ENCODE measurements around the gene HDAC11. TPM values are rescaled to one million over a fixed set of nuclear protein-coding genes. Genes with fewer than 3 reads are reported as not detected.

Gene HDAC11
- polyA plus RNA-seq, 1 experiment, result 7.1 TPM

DNA sequence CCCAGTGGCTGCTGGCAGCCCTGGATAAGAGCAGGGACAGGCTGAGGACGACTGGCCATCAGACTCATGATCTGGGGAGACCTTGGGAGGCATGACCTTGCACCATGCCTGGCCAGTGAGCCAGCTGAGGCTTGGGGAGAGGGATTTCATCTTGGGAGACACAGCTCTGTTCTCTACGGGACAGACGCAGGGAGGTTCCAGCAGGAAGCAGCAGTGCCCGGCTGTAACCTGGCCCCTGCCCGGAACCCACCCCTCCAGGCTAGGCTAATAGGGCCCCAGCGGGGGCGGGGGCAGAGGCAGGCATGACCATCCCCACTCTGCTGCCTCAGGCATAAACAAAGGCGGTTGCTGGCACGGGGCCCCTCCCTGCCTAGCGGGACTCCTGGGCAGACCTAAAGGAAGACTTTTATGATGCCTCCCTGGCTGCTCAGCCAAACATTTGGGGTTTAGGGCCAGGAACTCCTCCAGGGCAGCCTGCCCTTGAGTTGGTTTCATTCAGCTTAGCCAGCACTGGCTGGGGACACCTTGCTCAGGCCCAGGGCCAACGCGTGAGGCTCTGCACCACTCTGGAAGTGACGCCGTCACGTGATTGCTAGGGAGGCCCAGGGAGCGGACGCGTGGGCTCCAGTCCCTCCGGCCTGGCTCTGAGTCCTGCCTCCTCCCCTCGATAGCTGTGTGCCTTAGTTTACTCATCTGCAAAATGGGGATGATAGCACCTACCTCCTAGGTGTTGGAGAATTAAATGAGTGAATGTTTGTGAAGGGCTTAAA, 27.6 kb downstream of the HDAC11 start:
- ChIA-PET CTCF (interaction anchor here (0.6 to 3.8 kb wide), 4 partner anchors 10 to 1601 kb away, joined by 3 to 29 read pairs (median 6); no protein-coding TSS in a partner anchor), POLR2A (interaction anchor here (1.8 kb wide), 1 partner anchor 28 kb away, joined by 5 read pairs; the partner anchor contains the start of gene HDAC11)
- peaks cover 2% of the 10 kb centered on the region for H3K27me3 ChIP-seq (ENCODE audit: control insufficient read depth, insufficient read depth, low read length)
- DNase-seq (ENCODE audit: low read depth, low spot score), result no peak
- H3K9me3 ChIP-seq (ENCODE audit: control insufficient read depth, insufficient read depth, low read length), result no peaks in the 10 kb centered on the region; the same call in 1 of the 2 replicates
- no peak overlapping the region for H3K27ac ChIP-seq (ENCODE audit: low read depth, low read length)
- no peak for TF ChIP-seq CTCF (IDR thresholded peaks at IDR 0.05; ENCODE audit: low read depth, low read length)
- H3K4me3 ChIP-seq (ENCODE audit: low read depth, low read length), result no peak overlapping the region

DNA sequence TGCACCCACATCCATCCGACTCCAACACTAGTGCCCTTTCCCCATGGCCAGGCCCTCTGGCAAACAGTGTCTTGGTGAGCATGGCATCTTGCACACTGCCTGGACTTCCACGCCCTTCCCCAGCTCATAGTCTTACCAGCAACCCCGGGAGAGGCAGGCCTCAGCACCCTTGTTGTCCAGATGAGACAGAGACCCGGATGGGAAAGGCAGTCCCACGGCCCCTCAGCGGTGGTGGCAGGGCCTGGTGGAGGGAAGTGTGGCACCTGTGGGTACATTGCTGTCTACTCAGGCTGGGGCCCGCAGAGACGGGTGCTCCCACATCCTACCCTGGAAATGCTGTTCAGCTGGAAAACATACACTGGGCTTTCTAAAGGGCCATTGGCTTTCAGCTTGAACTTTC, 28.4 kb downstream of the HDAC11 start:
- Histone ChIP-seq H3K27ac (ENCODE audit: low read depth, low read length) (no peak overlapping the region), H3K4me3 (ENCODE audit: low read depth, low read length) (no peak overlapping the region), H3K9me3 (ENCODE audit: control insufficient read depth, insufficient read depth, low read length) (no peaks in the 10 kb centered on the region; the same call in 1 of the 2 replicates), H3K27me3 (ENCODE audit: control insufficient read depth, insufficient read depth, low read length) (peaks cover 5% of the 10 kb centered on the region)
- TF ChIP-seq CTCF (IDR thresholded peaks at IDR 0.05; ENCODE audit: low read depth, low read length), result no peak
- DNase-seq (ENCODE audit: low read depth, low spot score), result no peak
- ChIA-PET CTCF (interaction anchor here (1.2 to 3.8 kb wide), 3 partner anchors 10 to 141 kb away, joined by 4 to 29 read pairs (median 8); no protein-coding TSS in a partner anchor), POLR2A (interaction anchor here (1.8 kb wide), 1 partner anchor 28 kb away, joined by 5 read pairs; the partner anchor contains the start of gene HDAC11)

DNA sequence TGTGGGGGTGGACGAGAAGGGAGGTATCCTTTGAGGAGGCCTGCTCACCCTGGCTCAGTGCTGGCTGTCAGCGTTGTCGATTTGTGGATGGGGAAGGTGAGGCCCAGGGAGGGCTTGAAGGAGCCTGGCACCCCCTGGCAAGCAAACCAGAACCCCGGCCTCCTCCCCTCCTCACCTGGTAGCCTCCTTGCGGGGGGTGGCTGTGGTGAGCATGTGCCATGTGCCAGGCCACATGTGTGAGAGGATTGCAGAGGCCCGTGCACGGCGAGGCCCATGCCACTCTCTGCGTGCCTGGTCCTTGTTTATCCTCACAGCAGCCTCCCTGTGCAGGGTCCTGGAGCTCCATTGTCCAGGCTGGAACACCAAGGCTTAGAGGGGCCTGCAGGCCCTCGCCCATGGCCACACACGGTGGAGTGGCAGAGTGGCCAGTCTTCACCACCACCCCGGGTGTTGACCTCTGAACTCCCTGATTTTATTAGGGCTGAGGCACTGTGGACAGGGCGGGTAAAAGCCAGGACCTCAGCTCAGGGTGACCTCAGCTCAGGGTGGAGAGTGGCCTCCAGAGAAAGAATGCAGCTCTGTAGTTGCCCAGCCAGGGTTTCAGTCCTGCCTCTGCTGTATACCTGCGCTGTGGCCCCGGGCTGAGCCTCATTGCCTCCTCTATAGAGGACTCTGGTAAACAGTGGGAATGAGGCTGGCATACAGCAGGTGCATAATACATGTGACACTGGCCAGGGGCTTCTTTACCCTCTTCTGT, 29.1 kb downstream of the HDAC11 start:
- TF ChIP-seq CTCF (IDR thresholded peaks at IDR 0.05; ENCODE audit: low read depth, low read length), result no peak
- no peak for DNase-seq (ENCODE audit: low read depth, low spot score)
- Histone ChIP-seq H3K4me3 (ENCODE audit: low read depth, low read length) (no peak overlapping the region), H3K27me3 (ENCODE audit: control insufficient read depth, insufficient read depth, low read length) (peaks cover 5% of the 10 kb centered on the region), H3K9me3 (ENCODE audit: control insufficient read depth, insufficient read depth, low read length) (no peaks in the 10 kb centered on the region; the same call in 1 of the 2 replicates), H3K27ac (ENCODE audit: low read depth, low read length) (no peak overlapping the region)
- CTCF ChIA-PET, result interaction anchor here (0.6 to 3.8 kb wide), 4 partner anchors 11 to 140 kb away, joined by 4 to 29 read pairs (median 6); no protein-coding TSS in a partner anchor
- POLR2A ChIA-PET, result no interaction called here

DNA sequence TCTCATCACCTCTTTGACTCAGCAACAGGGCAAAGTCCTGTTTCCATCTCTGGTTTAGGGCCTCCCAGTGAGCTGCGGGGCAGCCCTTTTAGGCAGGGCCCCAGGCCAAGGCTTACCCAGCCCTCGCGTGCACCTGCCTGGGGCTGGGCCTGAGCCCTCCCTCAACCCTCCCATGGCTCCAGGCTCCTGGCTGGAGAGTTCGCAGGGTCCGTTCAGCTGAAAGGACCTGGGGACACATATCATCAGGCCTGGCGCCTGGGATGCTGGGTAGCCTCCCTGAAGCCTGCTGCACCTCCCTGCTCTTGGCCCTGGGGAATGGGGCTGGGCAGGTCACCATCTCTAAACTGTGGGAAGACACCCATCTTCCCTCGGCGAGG, 29.7 kb downstream of the HDAC11 start:
- ChIA-PET POLR2A (no interaction called here), CTCF (interaction anchor here (1.2 kb wide), 1 partner anchor 16 kb away, joined by 4 read pairs; no protein-coding TSS in a partner anchor)
- H3K9me3 ChIP-seq (ENCODE audit: control insufficient read depth, insufficient read depth, low read length), result no peaks in the 10 kb centered on the region; the same call in 1 of the 2 replicates
- no peak overlapping the region for H3K4me3 ChIP-seq (ENCODE audit: low read depth, low read length)
- H3K27me3 ChIP-seq (ENCODE audit: control insufficient read depth, insufficient read depth, low read length), result peaks cover 5% of the 10 kb centered on the region
- H3K27ac ChIP-seq (ENCODE audit: low read depth, low read length), result no peak overlapping the region
- DNase-seq (ENCODE audit: low read depth, low spot score), result no peak
- TF ChIP-seq CTCF (IDR thresholded peaks at IDR 0.05; ENCODE audit: low read depth, low read length), result no peak
